Cardiac fibroblast (primary cell): Measurements from ENCODE around the gene SLC6A18.
"Not testable (repeated sequence)": the region's sequence is repeated elsewhere in the genome, so short reads cannot be mapped to it uniquely, and the experiment has no call there.

Source experiments
- DNase-seq, 2 donors: peaks; one replicate each; pipeline versions ENCODE4 v3.0.0 to v3.0.0-alpha.2; 2010; ENCODE audit warnings: low read depth in 2 of 2
- H3K4me3 ChIP-seq, 2 donors: replicated peaks in 1 of 2; 1 replicate in 1 of 2; 2 replicates in 1 of 2; pipeline ENCODE4 v1.5.1; 2011; ENCODE audit warnings: low read depth in 2 of 2, low read length in 2 of 2, mild to moderate bottlenecking in 2 of 2, moderate library complexity in 1 of 2
- CTCF ChIP-seq: IDR thresholded peaks from one replicate; pipeline ENCODE4 v1.5.1; 2011; ENCODE audit warnings: low read depth, mild to moderate bottlenecking, low read length, inconsistent platforms

Gene SLC6A18

GRCh38 chr5:1278656-1279442 lies 53.7 kb downstream of the SLC6A18 start:
- TF ChIP-seq CTCF = no peak
- no peak for DNase-seq
- H3K4me3 ChIP-seq = no peak overlapping the region

- H3K4me3 ChIP-seq = no peak overlapping the region
- DNase-seq = no peak
- no peak for TF ChIP-seq CTCF
Observed at GRCh38 chr5:1279443-1280151, 54.4 kb downstream of the SLC6A18 start.

GRCh38 chr5:1280177-1281037 lies 55.2 kb downstream of the SLC6A18 start:
- no peak for DNase-seq
- no peak overlapping the region for H3K4me3 ChIP-seq
- no peak for TF ChIP-seq CTCF

GRCh38 chr5:1281038-1281882 lies 56.1 kb downstream of the SLC6A18 start:
- H3K4me3 ChIP-seq = no peak overlapping the region
- no peak for TF ChIP-seq CTCF
- no peak for DNase-seq

- TF ChIP-seq CTCF = no peak
- no peak overlapping the region for H3K4me3 ChIP-seq
- DNase-seq = no peak
Observed at GRCh38 chr5:1282131-1282992, 57.2 kb downstream of the SLC6A18 start.

GRCh38 chr5:1282993-1283728 lies 58.0 kb downstream of the SLC6A18 start:
- DNase-seq = not testable (repeated sequence)

GRCh38 chr5:1283729-1284041 lies 58.5 kb downstream of the SLC6A18 start:
- H3K4me3 ChIP-seq, DNase-seq: not testable (repeated sequence)

More at GRCh38 chr5:1282993-1283728, 58.0 kb downstream of the SLC6A18 start:
- H3K4me3 ChIP-seq = not testable (repeated sequence)

GRCh38 chr5:1284336-1284970 lies 59.3 kb downstream of the SLC6A18 start:
- H3K4me3 ChIP-seq, DNase-seq: not testable (repeated sequence)
